Right renal pelvis (tissue), 4 donors: ENCODE measurements around the gene CEP95. TPM values are rescaled to one million over a fixed set of nuclear protein-coding genes. Genes with fewer than 3 reads are reported as not detected.
"Not testable (repeated sequence)": the region's sequence is repeated elsewhere in the genome, so short reads cannot be mapped to it uniquely, and the experiment has no call there.

Experiments used
- DNase-seq, 4 donors: peaks; one replicate each; pipeline ENCODE4 v3.0.0-alpha.2; 2013; ENCODE audit warnings: low read depth in 4 of 4, low spot score in 3 of 4, missing footprints in 1 of 4
- polyA plus RNA-seq, 4 donors: library from polyadenylated mRNA; unstranded; fragments of 120-200 nt; gene quantifications; one replicate each; pipeline ENCODE4 v1.2.1, GENCODE V29; 2013; ENCODE audit not compliant: insufficient read length in 4 of 4

Gene CEP95
- polyA plus RNA-seq, 4 donors, result 81.9 to 123 (median 98.2) TPM

GRCh38 chr17:64564098-64564497 lies 57.3 kb downstream of the CEP95 start:
- no peak for DNase-seq

- no peak for DNase-seq
Measured at GRCh38 chr17:64565563-64565962, 58.8 kb downstream of the CEP95 start.

- DNase-seq, result no peak
Measured at GRCh38 chr17:64571746-64572145, 65.0 kb downstream of the CEP95 start.

GRCh38 chr17:64572682-64573154 lies 65.9 kb downstream of the CEP95 start:
- no peak for DNase-seq

GRCh38 chr17:64573214-64573613 lies 66.4 kb downstream of the CEP95 start:
- no peak for DNase-seq

- DNase-seq, result no peak
Measured at GRCh38 chr17:64574646-64575045, 67.9 kb downstream of the CEP95 start.

GRCh38 chr17:64575431-64575830 lies 68.7 kb downstream of the CEP95 start:
- DNase-seq, result no peak

- not testable (repeated sequence) for DNase-seq
Measured at GRCh38 chr17:64577025-64577424, 70.2 kb downstream of the CEP95 start.

- DNase-seq, result no peak
Measured at GRCh38 chr17:64579917-64580316, 73.1 kb downstream of the CEP95 start.

GRCh38 chr17:64580384-64581315 lies 73.9 kb downstream of the CEP95 start:
- no peak for DNase-seq

- no peak for DNase-seq
Measured at GRCh38 chr17:64583038-64583437, 76.3 kb downstream of the CEP95 start.

GRCh38 chr17:64585146-64585545 lies 78.4 kb downstream of the CEP95 start:
- no peak for DNase-seq

Other genes starting within 250 kb of the CEP95 start
- gene TEX2, start 243.7 kb upstream of the CEP95 start, polyA plus RNA-seq, result 10 to 100 TPM; 24.6 to 28.7 (median 27.2) TPM
- gene PECAM1, start 116.1 kb upstream of the CEP95 start, polyA plus RNA-seq, result 100 to 1,000 TPM; 105 to 140 (median 133) TPM
- gene MILR1, start 57.9 kb upstream of the CEP95 start, polyA plus RNA-seq, result 1 to 10 TPM; 1.7 to 3.8 (median 2.7) TPM
- 10 to 100 TPM; 24.5 to 35.1 (median 28.5) TPM for gene POLG2, start 9.9 kb upstream of the CEP95 start, polyA plus RNA-seq
- 100 to 1,000 TPM; 725 to 890 (median 831) TPM for gene DDX5, start 688 bp upstream of the CEP95 start, polyA plus RNA-seq
- gene SMURF2, start 155.3 kb downstream of the CEP95 start, polyA plus RNA-seq, result 10 to 100 TPM; 31.0 to 40.4 (median 39.1) TPM